ENCODE data around the gene FURIN. TPM values are rescaled to one million over a fixed set of nuclear protein-coding genes. Genes with fewer than 3 reads are reported as not detected.

Gene FURIN
- total and polyA plus RNA-seq, 2 of the 8 experiments (the other 6 are each of a cell fraction or from before 2014, with no cell fraction given), result 15.8 to 32.1 TPM

GRCh38 chr15:90834626-90835025 is 33.8 kb upstream of the FURIN start:
- Histone ChIP-seq H4K20me1 (replicated peaks in 1 of 2; ENCODE audit: control insufficient read depth in 1 of 2, insufficient read depth in 2 of 2, low read length in 2 of 2) (no peaks in the 10 kb centered on the region), H2AK5ac (ENCODE audit: low read depth, low read length) (no peak overlapping the region), H2AFZ (ENCODE audit: low read length) (peak overlapping the region; percentile 62; the same call in 1 of the 2 replicates), H3K9me3 (ENCODE audit: insufficient read depth in 2 of 2, low read depth in 1 of 2, low read length in 1 of 2) (no peaks in the 10 kb centered on the region), H3K79me1 (ENCODE audit: low read depth, low read length) (no peaks in the 10 kb centered on the region), H3K4me2 (ENCODE audit: insufficient read depth in 1 of 2, low read depth in 2 of 2, low read length in 2 of 2) (no peak overlapping the region), H3K56ac (replicated peaks; ENCODE audit: insufficient read length, low read depth, low read length) (no peak overlapping the region), H3K18ac (ENCODE audit: extremely low read depth, low read length) (no peak overlapping the region; the same call in none of the 2 replicates), H4K91ac (replicated peaks; ENCODE audit: insufficient read length, low read length) (no peak overlapping the region), H3K79me2 (ENCODE audit: control insufficient read depth in 1 of 2, insufficient read depth in 2 of 2, low read length in 2 of 2) (no peaks in the 10 kb centered on the region), H4K5ac (ENCODE audit: insufficient read length, low read depth, low read length) (no peak overlapping the region), H3K4me3 (ENCODE audit: extremely low read depth in 1 of 4, insufficient read depth in 2 of 4, low read depth in 3 of 4, low read length in 4 of 4) (no peak overlapping the region), H2BK20ac (ENCODE audit: low read length) (no peak overlapping the region), H3K27me3 (replicated peaks in 1 of 4; ENCODE audit: control insufficient read depth in 3 of 4, extremely low read depth in 1 of 4, insufficient read depth in 3 of 4, low read length in 3 of 4) (no peaks in the 10 kb centered on the region; a peak in 1 of 7 replicates), H3K4me1 (replicated peaks in 1 of 4; ENCODE audit: control insufficient read depth in 3 of 4, insufficient read depth in 4 of 4, low read length in 3 of 4) (peaks cover 0 to 13% (median 9%) of the 10 kb centered on the region in 4 experiments; a peak in 6 of 7 replicates), H3K9ac (replicated peaks in 1 of 4; ENCODE audit: extremely low read depth in 1 of 4, low read depth in 3 of 4, low read length in 3 of 4) (no peak overlapping the region), H2BK15ac (ENCODE audit: low read length) (no peak overlapping the region), H4K8ac (ENCODE audit: extremely low read depth, insufficient read depth, low read length) (no peak overlapping the region), H3K14ac (ENCODE audit: insufficient read length) (no peak overlapping the region), H3K36me3 (ENCODE audit: control insufficient read depth in 2 of 4, insufficient read depth in 4 of 4, low read length in 3 of 4) (no peaks in the 10 kb centered on the region), H2BK120ac (replicated peaks; ENCODE audit: low read depth, low read length) (no peak overlapping the region), H3K4ac (replicated peaks; ENCODE audit: insufficient read length, low read depth, low read length) (no peak overlapping the region), H2BK12ac (ENCODE audit: low read depth, low read length) (peak overlapping the region; percentile 60; the same call in 1 of the 2 replicates), H3K23me2 (ENCODE audit: low read depth, low read length) (no peaks in the 10 kb centered on the region), H3K23ac (ENCODE audit: insufficient read length) (no peak overlapping the region), H3K27ac (ENCODE audit: low read depth, low read length) (no peak overlapping the region), H2BK5ac (ENCODE audit: low read depth, low read length) (no peak overlapping the region)
- FAIRE-seq (no peak), DNase-seq (ENCODE audit: low read depth in 1 of 2, low spot score in 2 of 2) (no peak)
- ChIA-PET CTCF (ENCODE audit: partially characterized antibody) (interaction anchor here (0.6 to 1.8 kb wide), 4 partner anchors 11 to 1180 kb away, joined by 3 to 4 read pairs (median 3); no protein-coding TSS in a partner anchor), POLR2A (ENCODE audit: partially characterized antibody) (interaction anchor here (0.7 kb wide), 1 partner anchor 18 kb away, joined by 3 read pairs; no protein-coding TSS in a partner anchor)
- WGBS, 2 experiments (ENCODE audit: extremely low coverage in 1 of 2, insufficient coverage in 1 of 2, insufficient read length in 1 of 2, insufficient replicate concordance in 2 of 2, low coverage in 1 of 2, low lambda C conversion rate in 2 of 2, missing lambda C conversion rate in 1 of 2), result 87% methylated on average over 5 of the region's 5 CpGs; no CpG with 5 or more reads in 1 of the 2 experiments
- no peak for TF ChIP-seq YY1 (IDR thresholded peaks at IDR 0.05; ENCODE audit: low read depth, low read length)
- TF ChIP-seq GTF2F1 (IDR thresholded peaks at IDR 0.05; ENCODE audit: borderline replicate concordance, low read depth, low read length), result no peak
- no peak for TF ChIP-seq EP300 (IDR thresholded peaks at IDR 0.05; ENCODE audit: borderline replicate concordance in 1 of 2, low read depth in 2 of 2, low read length in 2 of 2)
- no peak for TF ChIP-seq CHD1 (IDR thresholded peaks at IDR 0.05; ENCODE audit: low read depth, low read length)
- TF ChIP-seq NRF1 (IDR thresholded peaks at IDR 0.05; ENCODE audit: low read depth, low read length), result no peak
- no peak for TF ChIP-seq CHD2 (IDR thresholded peaks at IDR 0.05; ENCODE audit: low read length)
- TF ChIP-seq PHF8 (conservative IDR thresholded peaks at IDR 0.05; ENCODE audit: low read depth, low read length), result no peak
- TF ChIP-seq TAF1 (IDR thresholded peaks at IDR 0.05; ENCODE audit: low read depth, low read length), result no peak
- TF ChIP-seq POLR2AphosphoS5 (IDR thresholded peaks at IDR 0.05; ENCODE audit: low read depth, low read length), result no peak
- TF ChIP-seq HDAC2 (IDR thresholded peaks at IDR 0.05; ENCODE audit: borderline replicate concordance in 1 of 2, low read depth in 2 of 2, low read length in 2 of 2), result no peak
- TF ChIP-seq BACH1 (IDR thresholded peaks at IDR 0.05; ENCODE audit: low read length), result no peak
- TF ChIP-seq EZH2 (IDR thresholded peaks at IDR 0.05; ENCODE audit: low read depth, low read length, severe bottlenecking), result no peak

Data from H1 (cell line).